SK-N-SH treated with all-trans-retinoic acid at 6 μM for 48 hours (cell line): ENCODE data around the gene LYPD5.

Source experiments
- ATAC-seq: fragments of 200-7000 bp; cut with Tn5 transposase; 3 replicates; pipeline ENCODE4 v1.9.1; 2020; ENCODE audit warnings: mild to moderate bottlenecking, moderate library complexity
- BACH2 ChIP-seq: fragments of 250-450 bp; sonication (Bioruptor Pico); IDR thresholded peaks from 2 replicates; pipeline ENCODE4 v1.9.0; 2021; ENCODE audit warnings: mild to moderate bottlenecking, borderline replicate concordance
- CSDC2 ChIP-seq: fragments of 250-450 bp; sonication (Bioruptor Pico); IDR thresholded peaks from 2 replicates; pipeline ENCODE4 v1.5.0; 2020; ENCODE audit warnings: mild to moderate bottlenecking, moderate library complexity
- ESRRG ChIP-seq: fragments of 250-450 bp; sonication (Bioruptor Pico); IDR thresholded peaks from 2 replicates; pipeline ENCODE4 v1.6.1; 2021; ENCODE audit warnings: mild to moderate bottlenecking
- GLIS3 ChIP-seq: fragments of 250-450 bp; sonication (Bioruptor Pico); IDR thresholded peaks from 2 replicates; pipeline ENCODE4 v1.5.0; 2020; ENCODE audit warnings: mild to moderate bottlenecking, moderate library complexity
- ISL1 ChIP-seq: fragments of 250-450 bp; sonication (Bioruptor Pico); IDR thresholded peaks from 2 replicates; pipeline ENCODE4 v2.1.2; 2022; ENCODE audit warnings: mild to moderate bottlenecking, moderate library complexity
- PPARA ChIP-seq: fragments of 250-450 bp; sonication (Bioruptor Pico); IDR thresholded peaks from 2 replicates; pipeline ENCODE4 v1.5.0; 2020; ENCODE audit warnings: mild to moderate bottlenecking, borderline replicate concordance
- RARB ChIP-seq: fragments of 250-450 bp; sonication (Bioruptor Pico); IDR thresholded peaks from 2 replicates; pipeline ENCODE4 v1.8.0; 2021; ENCODE audit warnings: mild to moderate bottlenecking, moderate library complexity
- SNAI2 ChIP-seq: fragments of 250-450 bp; sonication (Bioruptor Pico); IDR thresholded peaks from 2 replicates; pipeline ENCODE4 v1.5.0; 2020; ENCODE audit warnings: mild to moderate bottlenecking, moderate library complexity
- TOX ChIP-seq: fragments of 250-450 bp; sonication (Bioruptor Pico); IDR thresholded peaks from 2 replicates; pipeline ENCODE4 v1.8.0; 2021; ENCODE audit warnings: mild to moderate bottlenecking, moderate library complexity, borderline replicate concordance
- ZFP30 ChIP-seq: fragments of 450-650 bp; formaldehyde crosslinking; IDR thresholded peaks from 2 replicates; pipeline ENCODE4 v1.5.0; 2022; ENCODE audit warnings: mild to moderate bottlenecking, moderate library complexity
- ZNF565 ChIP-seq: fragments of 450-650 bp; formaldehyde crosslinking; conservative IDR thresholded peaks from 2 replicates; pipeline ENCODE4 v1.5.0; 2020; ENCODE audit warnings: low read depth, mild to moderate bottlenecking, moderate library complexity
- ZNF70 ChIP-seq: fragments of 450-650 bp; formaldehyde crosslinking; IDR thresholded peaks from 2 replicates; pipeline ENCODE4 v1.5.0; 2020; ENCODE audit warnings: mild to moderate bottlenecking, moderate library complexity
- TF ChIP-seq, protein P1 (sequence below): fragments of 250-450 bp; sonication (Bioruptor Pico); IDR thresholded peaks from 2 replicates; pipeline ENCODE4 v1.5.0; 2020; ENCODE audit warnings: mild to moderate bottlenecking, moderate library complexity
- TF ChIP-seq, protein P2 (sequence below): fragments of 250-450 bp; sonication (Bioruptor Pico); IDR thresholded peaks from 2 replicates; pipeline ENCODE4 v1.8.0; 2021; ENCODE audit warnings: low read depth, mild to moderate bottlenecking, moderate library complexity, borderline replicate concordance
- TF ChIP-seq, protein P3 (sequence below): fragments of 250-450 bp; sonication (Bioruptor Pico); IDR thresholded peaks from 2 replicates; pipeline ENCODE4 v1.5.1; 2021; ENCODE audit warnings: mild to moderate bottlenecking, moderate library complexity
- TF ChIP-seq, protein P4 (sequence below): fragments of 250-450 bp; sonication (Bioruptor Pico); IDR thresholded peaks from 2 replicates; pipeline ENCODE4 v1.5.1; 2020; ENCODE audit warnings: low read depth, mild to moderate bottlenecking, moderate library complexity

Gene LYPD5

DNA sequence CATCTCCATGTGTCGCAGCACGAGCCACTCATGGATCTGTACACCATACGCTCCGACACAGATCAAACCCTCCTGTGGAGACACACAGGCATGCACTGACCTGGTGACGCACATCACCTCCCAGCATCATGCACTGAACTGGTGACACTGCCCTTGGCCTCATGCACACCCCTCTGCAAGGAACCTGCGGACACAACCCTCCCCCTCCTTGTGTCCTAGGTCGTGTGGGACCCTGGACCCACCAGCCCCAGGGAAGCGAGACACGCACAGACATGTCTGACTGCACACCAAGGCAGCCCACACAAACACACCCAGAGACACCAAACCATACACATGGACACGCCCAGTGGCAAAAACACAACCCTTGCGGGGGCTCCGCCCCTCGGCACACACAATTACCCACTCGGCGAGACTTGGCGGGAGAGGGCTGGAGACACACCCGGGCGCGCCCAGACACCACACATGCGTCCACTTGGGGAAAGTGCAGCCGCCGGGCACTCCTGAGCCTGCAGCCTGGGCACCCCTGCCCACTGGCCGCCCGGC, 19.5 kb downstream of the LYPD5 start (continued):
- TF ChIP-seq, protein P1, sequence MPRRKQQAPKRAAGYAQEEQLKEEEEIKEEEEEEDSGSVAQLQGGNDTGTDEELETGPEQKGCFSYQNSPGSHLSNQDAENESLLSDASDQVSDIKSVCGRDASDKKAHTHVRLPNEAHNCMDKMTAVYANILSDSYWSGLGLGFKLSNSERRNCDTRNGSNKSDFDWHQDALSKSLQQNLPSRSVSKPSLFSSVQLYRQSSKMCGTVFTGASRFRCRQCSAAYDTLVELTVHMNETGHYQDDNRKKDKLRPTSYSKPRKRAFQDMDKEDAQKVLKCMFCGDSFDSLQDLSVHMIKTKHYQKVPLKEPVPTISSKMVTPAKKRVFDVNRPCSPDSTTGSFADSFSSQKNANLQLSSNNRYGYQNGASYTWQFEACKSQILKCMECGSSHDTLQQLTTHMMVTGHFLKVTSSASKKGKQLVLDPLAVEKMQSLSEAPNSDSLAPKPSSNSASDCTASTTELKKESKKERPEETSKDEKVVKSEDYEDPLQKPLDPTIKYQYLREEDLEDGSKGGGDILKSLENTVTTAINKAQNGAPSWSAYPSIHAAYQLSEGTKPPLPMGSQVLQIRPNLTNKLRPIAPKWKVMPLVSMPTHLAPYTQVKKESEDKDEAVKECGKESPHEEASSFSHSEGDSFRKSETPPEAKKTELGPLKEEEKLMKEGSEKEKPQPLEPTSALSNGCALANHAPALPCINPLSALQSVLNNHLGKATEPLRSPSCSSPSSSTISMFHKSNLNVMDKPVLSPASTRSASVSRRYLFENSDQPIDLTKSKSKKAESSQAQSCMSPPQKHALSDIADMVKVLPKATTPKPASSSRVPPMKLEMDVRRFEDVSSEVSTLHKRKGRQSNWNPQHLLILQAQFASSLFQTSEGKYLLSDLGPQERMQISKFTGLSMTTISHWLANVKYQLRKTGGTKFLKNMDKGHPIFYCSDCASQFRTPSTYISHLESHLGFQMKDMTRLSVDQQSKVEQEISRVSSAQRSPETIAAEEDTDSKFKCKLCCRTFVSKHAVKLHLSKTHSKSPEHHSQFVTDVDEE, result no peak
- no peak for TF ChIP-seq ZNF565 (CRISPR knock-in tag)
- TF ChIP-seq, protein P2, sequence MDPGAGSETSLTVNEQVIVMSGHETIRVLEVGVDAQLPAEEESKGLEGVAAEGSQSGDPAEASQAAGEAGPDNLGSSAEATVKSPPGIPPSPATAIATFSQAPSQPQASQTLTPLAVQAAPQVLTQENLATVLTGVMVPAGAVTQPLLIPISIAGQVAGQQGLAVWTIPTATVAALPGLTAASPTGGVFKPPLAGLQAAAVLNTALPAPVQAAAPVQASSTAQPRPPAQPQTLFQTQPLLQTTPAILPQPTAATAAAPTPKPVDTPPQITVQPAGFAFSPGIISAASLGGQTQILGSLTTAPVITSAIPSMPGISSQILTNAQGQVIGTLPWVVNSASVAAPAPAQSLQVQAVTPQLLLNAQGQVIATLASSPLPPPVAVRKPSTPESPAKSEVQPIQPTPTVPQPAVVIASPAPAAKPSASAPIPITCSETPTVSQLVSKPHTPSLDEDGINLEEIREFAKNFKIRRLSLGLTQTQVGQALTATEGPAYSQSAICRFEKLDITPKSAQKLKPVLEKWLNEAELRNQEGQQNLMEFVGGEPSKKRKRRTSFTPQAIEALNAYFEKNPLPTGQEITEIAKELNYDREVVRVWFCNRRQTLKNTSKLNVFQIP, result no peak
- TF ChIP-seq ZNF70 (CRISPR knock-in tag), result no peak
- TF ChIP-seq GLIS3 (CRISPR knock-in tag), result no peak

DNA sequence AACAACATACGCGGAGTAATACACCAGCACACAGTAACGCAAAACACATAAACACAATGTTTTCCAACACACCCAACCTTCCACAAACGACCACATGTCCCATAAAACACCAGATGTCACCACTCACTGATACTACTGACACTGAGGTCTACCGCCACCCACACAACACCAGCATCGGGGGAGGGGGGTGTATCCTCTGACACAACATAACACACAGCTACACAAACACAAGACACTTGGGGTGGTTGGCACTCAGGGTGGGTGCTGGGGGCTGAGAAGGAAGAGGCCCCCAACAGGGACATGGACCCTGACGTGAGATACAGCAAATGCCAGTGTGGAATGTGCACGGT, 20.0 kb downstream of the LYPD5 start:
- ATAC-seq, result no peak
- TF ChIP-seq, protein P3, sequence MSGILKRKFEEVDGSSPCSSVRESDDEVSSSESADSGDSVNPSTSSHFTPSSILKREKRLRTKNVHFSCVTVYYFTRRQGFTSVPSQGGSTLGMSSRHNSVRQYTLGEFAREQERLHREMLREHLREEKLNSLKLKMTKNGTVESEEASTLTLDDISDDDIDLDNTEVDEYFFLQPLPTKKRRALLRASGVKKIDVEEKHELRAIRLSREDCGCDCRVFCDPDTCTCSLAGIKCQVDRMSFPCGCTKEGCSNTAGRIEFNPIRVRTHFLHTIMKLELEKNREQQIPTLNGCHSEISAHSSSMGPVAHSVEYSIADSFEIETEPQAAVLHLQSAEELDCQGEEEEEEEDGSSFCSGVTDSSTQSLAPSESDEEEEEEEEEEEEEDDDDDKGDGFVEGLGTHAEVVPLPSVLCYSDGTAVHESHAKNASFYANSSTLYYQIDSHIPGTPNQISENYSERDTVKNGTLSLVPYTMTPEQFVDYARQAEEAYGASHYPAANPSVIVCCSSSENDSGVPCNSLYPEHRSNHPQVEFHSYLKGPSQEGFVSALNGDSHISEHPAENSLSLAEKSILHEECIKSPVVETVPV (CRISPR knock-in tag), result no peak

DNA sequence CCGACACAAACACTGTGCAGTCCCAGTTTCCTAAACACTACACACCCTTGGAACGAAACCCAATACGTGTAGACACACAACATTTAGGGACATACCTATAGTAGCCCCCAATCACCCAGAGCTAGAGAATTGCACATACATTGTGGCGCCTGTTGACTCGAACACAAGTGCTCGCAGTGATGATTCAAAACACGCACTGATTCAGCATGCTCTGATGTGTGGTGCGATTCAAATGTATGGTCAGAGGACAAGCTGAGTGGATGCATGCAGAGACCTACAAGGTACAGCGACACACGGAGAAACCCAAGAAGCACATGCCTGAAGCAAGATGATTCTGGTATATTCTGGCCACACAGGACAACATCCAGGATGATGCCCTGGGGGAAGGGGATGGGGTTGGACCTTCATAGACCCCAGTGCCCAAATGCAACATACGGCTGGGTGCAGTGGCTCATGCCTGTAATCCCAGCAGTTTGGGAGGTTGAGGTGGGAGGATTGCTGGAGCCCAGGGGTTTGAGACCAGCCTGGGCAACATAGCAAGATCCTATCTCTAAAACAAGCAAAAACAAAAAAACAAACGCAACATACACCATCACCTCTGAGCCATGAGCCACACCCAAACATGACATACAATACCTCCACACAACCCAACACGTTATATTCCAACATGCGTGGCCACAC, 20.5 kb downstream of the LYPD5 start:
- ATAC-seq, result no peak
- no peak for TF ChIP-seq BACH2 (CRISPR knock-in tag)
- TF ChIP-seq ZFP30 (CRISPR knock-in tag), result no peak
- no peak for TF ChIP-seq TOX (CRISPR knock-in tag)
- no peak for TF ChIP-seq ZNF565 (CRISPR knock-in tag)
- TF ChIP-seq GLIS3 (CRISPR knock-in tag), result no peak
- no peak for TF ChIP-seq ISL1 (CRISPR knock-in tag)
- TF ChIP-seq ESRRG (CRISPR knock-in tag), result no peak
- no peak for TF ChIP-seq RARB (CRISPR knock-in tag)
- TF ChIP-seq SNAI2 (CRISPR knock-in tag), result no peak
- no peak for TF ChIP-seq CSDC2 (CRISPR knock-in tag)
- TF ChIP-seq PPARA, result no peak
- TF ChIP-seq, protein P3 (CRISPR knock-in tag), result no peak
- TF ChIP-seq, protein P2, result no peak
- TF ChIP-seq, protein P4, sequence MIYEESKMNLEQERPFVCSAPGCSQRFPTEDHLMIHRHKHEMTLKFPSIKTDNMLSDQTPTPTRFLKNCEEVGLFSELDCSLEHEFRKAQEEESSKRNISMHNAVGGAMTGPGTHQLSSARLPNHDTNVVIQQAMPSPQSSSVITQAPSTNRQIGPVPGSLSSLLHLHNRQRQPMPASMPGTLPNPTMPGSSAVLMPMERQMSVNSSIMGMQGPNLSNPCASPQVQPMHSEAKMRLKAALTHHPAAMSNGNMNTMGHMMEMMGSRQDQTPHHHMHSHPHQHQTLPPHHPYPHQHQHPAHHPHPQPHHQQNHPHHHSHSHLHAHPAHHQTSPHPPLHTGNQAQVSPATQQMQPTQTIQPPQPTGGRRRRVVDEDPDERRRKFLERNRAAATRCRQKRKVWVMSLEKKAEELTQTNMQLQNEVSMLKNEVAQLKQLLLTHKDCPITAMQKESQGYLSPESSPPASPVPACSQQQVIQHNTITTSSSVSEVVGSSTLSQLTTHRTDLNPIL (CRISPR knock-in tag), result no peak
